ENCODE measurements around the gene CNTN4. TPM values are rescaled to one million over a fixed set of nuclear protein-coding genes. Genes with fewer than 3 reads are reported as not detected.

CNTN4 gene
- total RNA-seq, 1 experiment from 2014 or later, result not detected

- no peak for DNase-seq
- Histone ChIP-seq H3K9me3 (no peaks in the 10 kb centered on the region), H3K4me3 (no peak overlapping the region), H3K27me3 (no peaks in the 10 kb centered on the region), H3K36me3 (no peaks in the 10 kb centered on the region)
Measured at GRCh38 chr3:2567451-2567850, 468.8 kb downstream of the CNTN4 start.

- Histone ChIP-seq H3K4me3 (no peak overlapping the region), H3K9me3 (no peaks in the 10 kb centered on the region)
- DNase-seq, result no peak
Measured at GRCh38 chr3:2568156-2568555, 469.5 kb downstream of the CNTN4 start.

GRCh38 chr3:2568929-2569328 lies 470.3 kb downstream of the CNTN4 start:
- Histone ChIP-seq H3K36me3 (no peaks in the 10 kb centered on the region), H3K9me3 (no peaks in the 10 kb centered on the region), H3K27me3 (no peaks in the 10 kb centered on the region), H3K4me3 (no peak overlapping the region)
- DNase-seq, result no peak

More at GRCh38 chr3:2568156-2568555, 469.5 kb downstream of the CNTN4 start:
- no peaks in the 10 kb centered on the region for H3K27me3 ChIP-seq
- no peaks in the 10 kb centered on the region for H3K36me3 ChIP-seq

GRCh38 chr3:2577571-2577970 lies 478.9 kb downstream of the CNTN4 start:
- Histone ChIP-seq H3K36me3 (no peaks in the 10 kb centered on the region), H3K9me3 (no peaks in the 10 kb centered on the region), H3K27me3 (no peaks in the 10 kb centered on the region), H3K4me3 (no peak overlapping the region)
- no peak for DNase-seq

GRCh38 chr3:2578560-2578959 lies 479.9 kb downstream of the CNTN4 start:
- H3K4me3 ChIP-seq, result no peak overlapping the region
- no peaks in the 10 kb centered on the region for H3K27me3 ChIP-seq
- no peaks in the 10 kb centered on the region for H3K9me3 ChIP-seq
- no peak for DNase-seq
- H3K36me3 ChIP-seq, result no peaks in the 10 kb centered on the region

GRCh38 chr3:2579206-2579605 lies 480.5 kb downstream of the CNTN4 start:
- Histone ChIP-seq H3K36me3 (no peaks in the 10 kb centered on the region), H3K4me3 (no peak overlapping the region), H3K9me3 (no peaks in the 10 kb centered on the region), H3K27me3 (no peaks in the 10 kb centered on the region)
- DNase-seq, result no peak

- no peak for DNase-seq
Measured at GRCh38 chr3:2583046-2583445, 484.4 kb downstream of the CNTN4 start.

GRCh38 chr3:2589336-2589969 lies 490.8 kb downstream of the CNTN4 start:
- no peaks in the 10 kb centered on the region for H3K27me3 ChIP-seq
- no peaks in the 10 kb centered on the region for H3K36me3 ChIP-seq
- H3K4me3 ChIP-seq, result no peak overlapping the region
- H3K9me3 ChIP-seq, result no peaks in the 10 kb centered on the region
- DNase-seq, result no peak

More at GRCh38 chr3:2583046-2583445, 484.4 kb downstream of the CNTN4 start:
- no peaks in the 10 kb centered on the region for H3K36me3 ChIP-seq
- no peaks in the 10 kb centered on the region for H3K27me3 ChIP-seq
- no peak overlapping the region for H3K4me3 ChIP-seq
- H3K9me3 ChIP-seq, result no peaks in the 10 kb centered on the region

GRCh38 chr3:2595486-2595885 lies 496.8 kb downstream of the CNTN4 start:
- no peaks in the 10 kb centered on the region for H3K36me3 ChIP-seq
- DNase-seq, result no peak
- H3K9me3 ChIP-seq, result no peaks in the 10 kb centered on the region
- no peak overlapping the region for H3K4me3 ChIP-seq
- H3K27me3 ChIP-seq, result no peaks in the 10 kb centered on the region

- H3K4me3 ChIP-seq, result no peak overlapping the region
- H3K36me3 ChIP-seq, result no peaks in the 10 kb centered on the region
- DNase-seq, result no peak
- H3K27me3 ChIP-seq, result no peaks in the 10 kb centered on the region
- no peaks in the 10 kb centered on the region for H3K9me3 ChIP-seq
Measured at GRCh38 chr3:2597615-2598014, 498.9 kb downstream of the CNTN4 start.

GRCh38 chr3:2599471-2599870 lies 500.8 kb downstream of the CNTN4 start:
- DNase-seq, result no peak
- H3K9me3 ChIP-seq, result no peaks in the 10 kb centered on the region

GRCh38 chr3:2603692-2604289 lies 505.1 kb downstream of the CNTN4 start:
- H3K36me3 ChIP-seq, result no peaks in the 10 kb centered on the region
- H3K9me3 ChIP-seq, result no peaks in the 10 kb centered on the region
- no peaks in the 10 kb centered on the region for H3K27me3 ChIP-seq
- DNase-seq, result no peak
- no peak overlapping the region for H3K4me3 ChIP-seq

More at GRCh38 chr3:2599471-2599870, 500.8 kb downstream of the CNTN4 start:
- Histone ChIP-seq H3K27me3 (no peaks in the 10 kb centered on the region), H3K36me3 (no peaks in the 10 kb centered on the region), H3K4me3 (no peak overlapping the region)

GRCh38 chr3:2614578-2614977 lies 515.9 kb downstream of the CNTN4 start:
- Histone ChIP-seq H3K4me3 (no peak overlapping the region), H3K27me3 (no peaks in the 10 kb centered on the region)

GRCh38 chr3:2615080-2615479 lies 516.4 kb downstream of the CNTN4 start:
- DNase-seq, result no peak
- Histone ChIP-seq H3K36me3 (no peaks in the 10 kb centered on the region), H3K4me3 (no peak overlapping the region), H3K27me3 (no peaks in the 10 kb centered on the region), H3K9me3 (no peaks in the 10 kb centered on the region)

More at GRCh38 chr3:2614578-2614977, 515.9 kb downstream of the CNTN4 start:
- Histone ChIP-seq H3K36me3 (no peaks in the 10 kb centered on the region), H3K9me3 (no peaks in the 10 kb centered on the region)
- DNase-seq, result no peak

GRCh38 chr3:2623436-2623835 lies 524.8 kb downstream of the CNTN4 start:
- Histone ChIP-seq H3K36me3 (no peaks in the 10 kb centered on the region), H3K27me3 (no peaks in the 10 kb centered on the region), H3K9me3 (no peaks in the 10 kb centered on the region), H3K4me3 (no peak overlapping the region)
- DNase-seq, result no peak

GRCh38 chr3:2628117-2628516 lies 529.5 kb downstream of the CNTN4 start:
- DNase-seq, result no peak
- no peaks in the 10 kb centered on the region for H3K9me3 ChIP-seq
- H3K27me3 ChIP-seq, result no peaks in the 10 kb centered on the region
- H3K4me3 ChIP-seq, result no peak overlapping the region
- H3K36me3 ChIP-seq, result no peaks in the 10 kb centered on the region

GRCh38 chr3:2635511-2635910 lies 536.8 kb downstream of the CNTN4 start:
- Histone ChIP-seq H3K4me3 (no peak overlapping the region), H3K27me3 (no peaks in the 10 kb centered on the region), H3K9me3 (no peaks in the 10 kb centered on the region), H3K36me3 (no peaks in the 10 kb centered on the region)
- DNase-seq, result no peak

- Histone ChIP-seq H3K36me3 (no peaks in the 10 kb centered on the region), H3K4me3 (no peak overlapping the region), H3K9me3 (no peaks in the 10 kb centered on the region), H3K27me3 (no peaks in the 10 kb centered on the region)
- DNase-seq, result no peak
Measured at GRCh38 chr3:2643606-2644005, 544.9 kb downstream of the CNTN4 start.

Measured in MG63 (cell line).